HS-5 (cell line): ENCODE results near the gene VMP1.
A peak's percentile ranks its signal among the peaks of the same experiment; 100 is the strongest.
"Not testable (repeated sequence)": the region's sequence is repeated elsewhere in the genome, so short reads cannot be mapped to it uniquely, and the experiment has no call there.

Source experiments
- DNase-seq: peaks from one replicate; pipeline ENCODE4 v3.0.0-alpha.2; 2012; ENCODE audit warnings: low read depth

The VMP1 gene

DNA sequence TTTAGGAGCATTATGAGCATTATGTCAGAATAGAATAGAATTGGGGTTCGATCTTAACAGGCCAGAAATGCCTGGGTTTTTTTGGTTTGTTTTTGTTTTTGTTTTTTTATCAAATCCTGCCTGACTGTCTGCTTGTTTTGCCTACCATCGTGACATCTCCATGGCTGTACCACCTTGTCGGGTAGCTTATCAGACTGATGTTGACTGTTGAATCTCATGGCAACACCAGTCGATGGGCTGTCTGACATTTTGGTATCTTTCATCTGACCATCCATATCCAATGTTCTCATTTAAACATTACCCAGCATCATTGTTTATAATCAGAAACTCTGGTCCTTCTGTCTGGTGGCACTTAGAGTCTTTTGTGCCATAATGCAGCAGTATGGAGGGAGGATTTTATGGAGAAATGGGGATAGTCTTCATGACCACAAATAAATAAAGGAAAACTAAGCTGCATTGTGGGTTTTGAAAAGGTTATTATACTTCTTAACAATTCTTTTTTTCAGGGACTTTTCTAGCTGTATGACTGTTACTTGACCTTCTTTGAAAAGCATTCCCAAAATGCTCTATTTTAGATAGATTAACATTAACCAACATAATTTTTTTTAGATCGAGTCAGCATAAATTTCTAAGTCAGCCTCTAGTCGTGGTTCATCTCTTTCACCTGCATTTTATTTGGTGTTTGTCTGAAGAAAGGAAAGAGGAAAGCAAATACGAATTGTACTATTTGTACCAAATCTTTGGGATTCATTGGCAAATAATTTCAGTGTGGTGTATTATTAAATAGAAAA lies 133.8 kb downstream of the VMP1 start:
- not testable (repeated sequence) for DNase-seq

DNA sequence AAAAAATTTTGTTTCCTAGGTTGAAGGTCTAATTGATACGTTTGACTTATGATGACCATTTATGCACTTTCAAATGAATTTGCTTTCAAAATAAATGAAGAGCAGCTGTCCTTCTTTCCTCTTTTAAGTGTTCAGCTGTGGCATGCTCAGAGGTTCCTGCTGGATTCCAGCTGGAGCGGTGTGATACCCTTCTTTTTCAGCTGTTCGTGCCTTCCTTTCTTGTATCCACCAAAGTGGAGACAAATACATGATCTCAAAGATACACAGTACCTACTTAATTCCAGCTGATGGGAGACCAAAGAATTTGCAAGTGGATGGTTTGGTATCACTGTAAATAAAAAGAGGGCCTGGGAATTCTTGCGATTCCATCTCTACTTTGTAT lies 134.4 kb downstream of the VMP1 start:
- not testable (repeated sequence) for DNase-seq

DNA sequence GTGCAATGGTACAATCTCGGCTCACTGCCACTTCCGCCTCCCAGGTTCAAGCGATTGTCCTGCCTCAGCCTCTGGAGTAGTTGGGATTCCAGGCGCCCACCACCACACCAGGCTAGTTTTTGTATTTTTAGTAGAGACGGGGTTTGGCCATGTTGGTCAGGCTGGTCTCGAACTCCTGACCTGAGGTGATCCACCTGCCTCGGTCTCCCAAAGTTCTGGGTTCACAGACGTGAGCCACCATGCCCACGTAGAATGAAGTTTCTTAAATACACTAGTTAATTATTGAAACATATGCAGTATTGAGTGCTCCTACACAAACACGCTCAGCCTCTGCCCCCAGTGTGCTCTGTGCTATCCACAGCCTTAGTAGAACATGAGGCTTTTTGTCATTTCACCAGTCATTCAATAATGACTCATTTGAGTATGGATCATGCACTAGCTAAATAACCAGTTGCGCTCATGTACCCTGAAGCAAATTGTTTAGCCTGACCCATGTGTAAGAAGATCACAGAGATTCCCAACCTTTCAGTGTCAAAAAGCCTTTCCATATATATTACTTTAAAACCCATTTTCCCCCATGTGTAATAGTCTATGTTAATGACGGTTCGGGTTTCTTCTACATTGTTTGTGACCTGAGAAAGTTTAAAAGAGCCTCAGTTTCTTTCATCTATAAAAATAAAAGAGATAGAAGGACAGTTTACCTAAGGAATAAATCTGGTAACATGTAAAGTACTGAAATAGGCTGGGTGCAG lies 135.6 kb downstream of the VMP1 start:
- DNase-seq: peak; percentile 94

DNA sequence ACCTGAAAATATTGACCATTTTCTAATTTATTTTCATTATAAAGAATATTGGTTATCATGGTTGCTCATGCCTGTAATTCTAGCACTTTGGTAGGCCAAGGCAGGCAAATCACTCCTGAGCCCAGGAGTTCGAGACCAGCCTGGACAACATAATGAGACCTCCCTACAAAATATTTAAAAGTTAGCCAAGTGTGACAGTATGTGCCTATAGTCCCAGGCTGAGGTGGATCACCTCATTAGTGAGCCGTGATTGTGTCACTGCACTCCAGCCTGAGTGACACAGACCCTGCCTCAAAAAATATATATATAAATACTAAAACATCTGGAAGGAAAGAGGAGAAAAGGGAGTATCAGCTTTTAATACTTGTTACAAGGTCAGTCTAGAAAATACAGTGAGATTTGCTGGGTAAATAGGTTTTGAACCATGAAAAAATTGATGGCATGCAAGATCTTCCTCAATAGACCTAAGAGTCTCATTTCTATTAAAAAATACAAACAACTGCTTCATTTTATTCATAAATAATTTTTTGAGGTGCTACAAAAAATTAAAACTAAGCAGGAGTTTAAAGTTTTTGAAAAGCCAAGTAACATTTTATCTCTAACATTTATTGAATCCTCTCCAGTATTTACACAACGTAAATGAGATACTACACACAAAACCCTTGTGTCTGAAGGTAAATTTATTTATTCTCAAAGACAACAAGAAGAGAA lies 137.6 kb downstream of the VMP1 start:
- no peak for DNase-seq

DNA sequence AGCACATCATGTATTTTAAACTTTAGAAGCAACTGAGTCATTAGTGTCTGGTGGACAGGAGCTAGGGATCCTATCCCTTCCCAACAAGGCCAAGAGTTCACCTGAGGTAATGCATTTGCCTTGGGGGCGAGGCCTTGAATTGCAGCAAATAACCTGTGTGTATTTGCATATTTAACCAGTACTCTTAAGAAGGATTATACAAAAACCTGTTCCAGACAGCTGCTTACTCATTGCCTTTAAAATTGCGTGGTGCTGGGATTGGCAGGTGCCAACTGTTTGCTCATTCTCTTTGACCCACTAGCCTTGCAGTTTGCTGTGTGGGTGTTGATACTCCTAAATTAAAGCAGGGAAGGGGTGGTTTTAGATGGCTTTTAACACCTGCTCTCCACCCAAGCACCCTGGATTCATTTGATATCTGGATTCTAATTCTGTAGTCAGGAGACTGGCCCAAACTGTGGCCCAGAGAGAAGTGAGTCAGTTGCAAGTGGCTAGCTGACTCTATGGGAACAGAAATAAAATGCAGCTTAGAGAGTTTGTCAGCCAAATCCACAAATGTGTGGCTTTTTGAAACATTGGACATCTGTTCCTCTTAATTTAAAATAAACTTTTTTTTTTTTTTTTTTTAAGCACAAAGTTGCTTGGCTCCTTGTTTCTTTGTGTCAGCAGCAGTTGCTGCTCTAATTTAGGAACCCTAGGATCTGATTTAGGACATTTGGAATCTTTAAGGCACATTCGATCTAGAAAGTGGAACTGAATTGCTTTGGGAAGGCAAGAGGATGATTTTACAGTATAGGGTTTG lies 138.3 kb downstream of the VMP1 start:
- no peak for DNase-seq

DNA sequence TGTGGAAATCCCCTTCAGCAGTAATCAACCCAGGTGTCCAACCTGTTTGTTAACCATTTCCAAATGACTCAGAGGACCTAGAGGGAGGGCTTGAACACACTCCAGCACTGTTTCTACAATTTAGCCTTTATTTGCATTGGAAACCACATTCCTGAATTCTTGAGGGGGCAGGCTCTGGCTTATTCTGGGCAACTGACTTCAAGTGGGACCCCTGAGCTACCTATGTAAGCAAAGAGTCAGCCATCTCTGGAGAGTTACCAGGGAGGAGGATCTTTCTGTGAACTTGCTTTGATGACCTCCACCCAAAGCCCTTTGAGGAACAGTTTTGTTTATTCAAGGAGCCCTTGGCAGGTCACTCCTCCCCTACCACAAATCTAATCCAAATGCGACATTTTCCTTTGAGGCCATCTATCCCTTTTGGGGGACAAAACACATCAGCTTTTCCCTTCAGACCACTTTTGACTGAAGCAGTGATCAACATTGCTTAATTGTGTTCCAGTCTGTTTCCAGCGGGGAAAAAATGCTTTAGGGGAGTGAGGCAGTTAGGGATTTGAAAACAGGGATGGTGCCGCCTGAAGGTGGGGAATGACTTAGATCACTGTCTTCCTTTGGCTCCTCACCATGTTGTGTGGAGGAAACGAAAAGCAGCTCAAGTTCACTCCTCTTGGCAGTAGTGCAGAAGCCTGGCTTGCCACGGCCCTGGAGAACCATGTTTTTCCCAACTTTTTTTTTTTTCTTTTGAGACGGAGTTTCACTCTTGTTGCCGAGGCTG lies 139.1 kb downstream of the VMP1 start:
- no peak for DNase-seq

DNA sequence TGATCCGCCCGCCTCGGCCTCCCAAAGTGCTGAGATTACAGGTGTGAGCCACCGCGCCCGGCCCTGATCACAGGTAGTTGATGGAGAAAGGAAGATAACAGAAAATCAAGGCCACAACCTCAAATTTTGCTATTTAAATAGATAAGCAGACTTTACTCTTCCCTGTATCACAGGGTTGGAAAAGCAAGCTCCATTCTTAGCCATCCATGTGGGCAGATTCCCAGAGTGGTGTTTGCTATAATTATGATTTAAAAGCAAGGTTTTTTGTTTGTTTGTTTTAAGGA lies 140.9 kb downstream of the VMP1 start:
- no peak for DNase-seq

DNA sequence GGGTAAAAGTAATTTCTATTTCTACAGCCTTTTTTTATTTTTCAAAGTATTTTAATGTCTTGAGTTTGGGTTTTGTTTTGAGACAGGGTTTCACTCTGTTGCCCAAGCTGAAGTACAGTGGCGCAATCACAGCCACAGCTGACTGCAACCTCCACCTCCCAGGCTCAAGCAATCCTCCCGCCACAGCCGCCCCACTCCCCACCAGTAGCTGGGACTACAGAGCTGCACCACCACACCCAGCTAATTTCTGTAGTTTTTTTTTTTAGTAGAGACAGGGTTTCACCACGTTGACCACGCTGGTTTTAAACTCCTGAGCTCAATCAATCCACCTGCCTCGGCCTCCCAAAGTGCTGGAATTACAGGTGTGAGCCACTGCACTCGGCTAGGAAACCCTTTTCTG lies 141.3 kb downstream of the VMP1 start:
- no peak for DNase-seq

DNA sequence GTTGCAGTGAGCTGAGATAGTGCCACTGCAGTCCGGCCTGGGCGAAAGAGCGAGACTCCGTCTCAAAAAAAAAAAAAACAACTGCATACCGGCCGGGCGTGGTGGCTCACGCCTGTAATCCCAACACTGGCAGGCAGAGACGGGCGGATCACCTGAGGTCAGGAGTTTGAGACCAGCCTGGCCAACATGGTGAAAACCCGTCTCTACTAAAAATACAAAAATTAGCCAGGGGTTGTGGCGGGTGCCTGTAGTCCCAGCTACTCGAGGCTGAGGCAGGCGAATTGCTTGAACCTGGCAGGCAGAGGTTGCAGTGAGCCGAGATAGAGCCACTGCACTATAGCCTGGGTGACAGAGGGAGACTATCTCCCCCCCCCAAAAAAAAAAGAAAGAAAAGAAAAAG lies 142.9 kb downstream of the VMP1 start:
- DNase-seq: not testable (repeated sequence)

DNA sequence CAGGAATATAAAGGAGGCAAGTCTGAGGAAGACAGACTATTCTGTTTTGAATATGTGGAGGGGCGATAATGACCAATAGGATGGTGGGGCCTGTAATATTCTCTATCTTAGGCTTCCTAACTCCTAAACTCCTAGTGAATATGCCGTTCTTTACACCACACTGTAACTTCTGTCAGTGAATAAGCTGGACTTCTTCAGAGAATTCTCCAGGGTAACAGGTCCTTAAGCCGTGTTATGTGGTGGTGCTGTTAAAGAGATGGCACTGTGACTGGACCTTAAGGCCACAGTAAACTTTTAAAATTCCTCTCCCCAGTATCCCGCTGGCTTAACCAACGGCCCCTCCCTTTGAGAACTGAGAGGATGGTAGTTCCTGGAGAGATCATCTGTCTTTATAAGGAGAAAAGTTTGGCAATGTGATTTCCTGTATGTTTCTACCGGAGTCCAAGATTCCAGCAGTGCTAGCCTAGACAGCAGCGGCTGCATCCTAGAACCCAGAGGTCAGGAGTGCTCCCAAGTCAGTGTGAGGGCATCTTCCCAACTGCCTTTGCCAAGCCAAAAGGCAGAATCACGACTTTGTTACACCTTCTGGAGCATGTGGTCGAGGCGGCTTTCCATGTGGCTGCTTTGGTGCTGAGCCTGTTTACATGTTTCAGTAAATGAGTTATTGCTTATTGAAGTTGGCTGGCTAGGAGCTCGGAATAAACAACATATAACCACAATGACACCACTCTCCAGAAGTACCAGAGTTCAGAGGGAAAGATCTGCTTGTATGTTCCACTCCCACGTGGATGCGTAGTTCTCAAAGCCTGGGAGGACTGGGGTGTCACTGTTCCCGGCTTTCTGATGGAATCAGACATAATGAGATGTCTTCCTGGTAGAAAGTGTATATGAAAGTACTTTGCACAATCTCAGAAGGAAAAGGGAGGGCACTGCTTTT lies 144.3 kb downstream of the VMP1 start:
- no peak for DNase-seq

DNA sequence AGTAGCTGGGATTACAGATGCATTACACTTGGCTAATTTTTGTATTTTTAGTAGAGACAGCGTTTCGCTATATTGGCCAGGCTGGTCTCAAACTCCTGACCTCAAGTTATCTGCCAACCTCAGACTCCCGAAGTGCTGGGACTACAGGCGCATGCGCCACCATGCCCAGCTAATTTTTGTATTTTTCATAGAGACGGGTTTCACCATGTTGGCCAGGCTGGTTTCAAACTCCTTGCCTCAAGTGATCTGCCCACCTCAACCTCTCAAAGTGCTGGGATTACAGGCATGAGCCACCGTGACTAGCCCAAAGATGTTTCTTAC lies 145.4 kb downstream of the VMP1 start:
- DNase-seq: not testable (repeated sequence)

DNA sequence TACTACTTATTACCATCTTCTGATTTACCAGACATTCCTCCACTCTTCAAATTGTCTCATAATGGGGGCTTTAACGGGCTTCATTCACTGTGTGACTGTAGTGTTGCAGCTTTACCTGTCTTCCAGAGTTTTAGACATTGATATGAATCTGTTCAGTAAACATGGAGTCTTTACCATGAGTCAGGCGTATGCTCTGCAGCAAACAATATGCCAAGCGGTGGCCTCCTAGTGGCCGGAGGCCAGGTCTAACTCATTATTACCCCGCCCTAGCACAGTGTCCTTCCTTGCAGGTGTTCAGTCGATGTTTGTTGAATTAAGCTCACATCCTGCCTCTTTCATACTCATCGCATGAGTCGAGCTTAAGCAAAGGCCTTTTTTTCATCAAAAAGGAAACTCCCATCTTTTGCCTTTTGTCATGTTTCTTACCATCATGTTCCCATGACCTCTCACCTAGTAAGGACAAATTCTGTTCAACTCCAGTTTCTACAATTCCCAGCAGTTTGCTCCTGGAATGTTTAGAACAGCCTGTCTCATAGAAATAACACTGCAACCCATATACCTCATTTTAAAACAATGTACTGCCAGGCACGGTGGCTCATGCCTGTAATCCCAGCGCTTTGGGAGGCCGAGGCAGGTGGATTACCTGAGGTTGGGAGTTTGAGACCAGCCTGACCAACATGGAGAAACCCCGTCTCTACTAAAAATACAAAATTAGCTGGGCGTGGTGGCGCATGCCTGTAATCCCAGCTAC lies 145.9 kb downstream of the VMP1 start:
- peak; percentile 87 for DNase-seq

DNA sequence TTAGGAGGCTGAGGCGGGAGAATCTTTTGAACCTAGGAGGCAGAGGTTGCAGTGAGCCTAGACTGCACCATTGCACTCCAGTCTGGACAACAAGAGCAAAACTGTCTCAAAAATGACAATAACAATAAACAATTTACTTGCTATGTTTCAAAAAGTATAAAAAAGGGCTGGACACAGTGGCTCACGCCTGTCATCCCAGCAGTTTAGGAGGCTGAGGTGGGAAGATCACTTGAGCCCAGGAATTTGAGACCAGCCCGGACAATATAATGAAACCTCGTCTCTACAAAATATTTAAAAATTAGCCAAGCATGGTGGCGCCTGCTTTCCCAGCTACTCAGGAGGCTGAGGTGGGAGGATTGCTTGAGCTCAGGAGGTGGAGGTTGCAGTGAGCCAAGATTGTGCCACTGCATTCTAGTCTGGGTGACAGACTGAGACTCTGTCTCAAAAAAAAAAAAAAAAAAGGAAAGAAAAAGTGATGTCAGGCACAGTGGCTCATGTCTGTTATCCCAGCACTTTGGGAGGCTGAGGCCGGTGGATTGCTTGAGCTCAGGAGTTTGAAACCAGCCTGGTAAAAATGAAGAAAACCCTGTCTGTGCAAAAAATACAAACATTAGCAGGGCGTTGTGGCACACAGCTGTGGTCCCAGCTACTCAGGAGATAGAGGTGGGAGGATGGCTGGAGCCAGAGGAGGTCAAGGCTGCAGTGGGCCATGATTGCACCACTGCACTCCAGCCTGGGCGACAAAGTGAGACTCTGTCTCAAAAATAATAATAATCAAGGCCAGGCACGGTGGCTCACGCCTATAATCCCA lies 146.7 kb downstream of the VMP1 start:
- DNase-seq: not testable (repeated sequence)

DNA sequence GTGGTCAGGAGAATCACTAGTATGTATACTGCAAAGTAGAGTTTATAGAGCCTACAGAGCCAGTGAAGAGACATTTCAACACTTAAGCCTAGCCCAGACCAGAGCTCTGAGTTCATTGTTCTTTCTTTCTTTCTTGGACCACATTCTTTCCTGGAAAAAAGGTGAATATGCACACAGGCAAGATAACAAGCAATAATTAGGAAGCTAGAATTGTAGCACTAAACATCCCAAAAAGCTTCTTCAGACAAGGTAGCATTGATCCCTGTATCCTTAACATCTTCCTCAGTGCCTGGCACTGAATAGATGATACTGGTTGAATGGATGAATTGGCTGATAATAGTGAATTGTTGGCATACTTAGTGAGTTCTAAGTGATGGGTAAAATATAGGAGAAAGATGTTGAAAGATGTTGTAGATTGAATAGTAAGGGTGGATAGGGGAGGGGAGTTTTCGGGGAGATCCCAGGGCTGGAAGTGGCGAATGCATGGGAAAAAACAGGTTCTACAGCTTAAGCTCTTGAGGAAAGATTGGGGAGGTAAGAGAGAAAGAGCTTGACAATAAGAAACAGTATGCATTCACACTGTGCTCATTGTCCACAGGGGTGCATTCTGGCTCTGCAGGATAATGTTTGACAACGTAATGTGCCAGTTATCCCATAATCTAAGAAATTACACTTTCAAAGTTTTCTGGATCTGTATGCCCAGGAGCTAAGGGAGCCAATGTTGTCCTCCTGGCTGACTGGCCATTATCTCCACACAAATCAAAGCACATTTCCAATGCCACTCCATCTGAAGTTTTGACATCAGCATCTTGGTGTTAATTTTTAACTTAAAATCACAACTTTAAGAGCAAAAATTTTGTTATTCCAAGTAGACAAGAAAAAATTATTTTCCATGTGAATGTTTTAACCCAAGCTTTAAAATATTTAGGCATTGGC lies 149.7 kb downstream of the VMP1 start:
- DNase-seq: no peak

DNA sequence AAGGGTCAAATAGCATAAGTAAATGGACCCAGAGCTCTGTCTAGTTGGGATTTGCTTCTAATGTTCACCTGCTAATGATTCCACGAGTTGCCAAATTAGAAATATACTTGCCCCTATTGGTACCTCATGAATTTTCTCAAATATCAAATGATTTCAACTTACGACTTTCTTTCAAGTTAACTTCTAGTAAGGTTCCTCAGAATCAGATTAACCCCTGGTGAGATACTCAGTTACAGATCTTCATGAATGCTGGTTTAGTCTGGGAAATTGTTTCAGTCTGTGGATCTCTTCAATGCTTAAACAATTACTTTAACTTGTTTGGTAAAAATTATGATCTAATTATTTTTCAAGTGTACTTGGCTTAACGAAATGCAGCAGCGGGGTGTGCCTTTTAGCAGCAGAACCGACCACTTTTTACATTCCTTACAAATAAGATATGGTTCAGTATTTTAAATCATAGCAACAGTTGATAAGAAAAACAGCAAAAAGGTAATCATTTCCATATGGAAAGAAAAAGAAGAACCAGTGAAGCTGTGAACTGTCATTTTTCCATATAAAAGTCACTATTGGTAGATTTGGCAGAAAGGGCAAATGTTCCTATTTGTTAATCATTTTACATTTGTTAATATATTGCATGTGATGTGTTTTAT lies 150.8 kb downstream of the VMP1 start:
- DNase-seq: no peak

DNA sequence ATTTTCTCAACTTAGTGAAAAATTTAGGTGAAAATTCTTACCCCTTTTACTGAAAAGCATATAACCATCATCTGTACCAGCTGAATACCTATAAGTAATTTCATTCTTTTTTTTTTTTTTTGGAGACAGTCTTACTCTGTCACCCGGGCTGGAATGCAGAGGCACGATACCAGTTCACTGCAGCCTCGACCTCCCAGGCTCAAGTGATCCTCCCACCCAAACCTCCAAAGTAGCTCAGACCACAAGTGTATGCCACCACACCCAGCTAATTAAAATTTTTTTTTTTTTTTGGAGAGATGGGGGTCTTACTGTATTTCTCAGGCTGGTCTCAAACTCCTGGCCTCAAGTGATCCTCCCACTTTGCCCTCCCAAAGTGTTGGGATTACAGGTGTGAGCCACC lies 151.5 kb downstream of the VMP1 start:
- no peak for DNase-seq

DNA sequence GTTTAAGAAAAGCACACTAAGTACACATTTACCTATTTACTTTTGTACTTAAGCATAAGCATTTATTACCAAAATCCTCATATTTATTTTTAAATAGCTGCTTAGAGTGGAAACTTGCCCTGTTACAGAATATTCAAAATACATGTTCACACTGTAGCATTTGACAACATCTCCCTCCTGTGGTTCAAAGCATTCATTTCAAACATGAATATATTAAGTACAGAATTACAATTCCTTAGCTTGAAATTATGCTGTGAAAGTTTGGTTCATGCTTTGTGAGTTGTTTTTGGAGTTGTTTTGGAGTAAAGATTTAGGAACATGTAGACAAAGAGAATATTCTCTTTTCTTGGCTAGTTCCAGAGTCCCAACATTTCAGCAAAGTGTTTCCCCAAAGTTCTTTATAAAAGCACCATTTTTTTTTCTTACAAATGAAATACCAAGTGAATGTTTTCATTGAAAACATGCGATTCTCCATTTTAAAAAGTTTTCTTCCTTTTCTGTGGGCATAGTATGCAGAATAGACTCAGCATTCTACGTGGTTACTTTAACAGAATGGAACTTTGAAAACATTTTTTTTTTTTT lies 152.1 kb downstream of the VMP1 start:
- no peak for DNase-seq
